ENCODE results near the gene WDR86. TPM values are rescaled to one million over a fixed set of nuclear protein-coding genes. Genes with fewer than 3 reads are reported as not detected.
A peak's percentile ranks its signal among the peaks of the same experiment; 100 is the strongest.

The WDR86 gene
- polyA plus RNA-seq, 10 donors = 1.7 to 7.5 (median 4.6) TPM

- no peak for DNase-seq
Measured at GRCh38 chr7:151440799-151441445, 31.1 kb upstream of the WDR86 start.

- peak in 1 of 3 donors; percentile 32 for DNase-seq
Measured at GRCh38 chr7:151439855-151440798, 30.3 kb upstream of the WDR86 start, which contains the start of gene CRYGN. CRYGN (minus strand) TSS chr7:151440141; CDS start chr7:151439917, 224 bp downstream.

DNA sequence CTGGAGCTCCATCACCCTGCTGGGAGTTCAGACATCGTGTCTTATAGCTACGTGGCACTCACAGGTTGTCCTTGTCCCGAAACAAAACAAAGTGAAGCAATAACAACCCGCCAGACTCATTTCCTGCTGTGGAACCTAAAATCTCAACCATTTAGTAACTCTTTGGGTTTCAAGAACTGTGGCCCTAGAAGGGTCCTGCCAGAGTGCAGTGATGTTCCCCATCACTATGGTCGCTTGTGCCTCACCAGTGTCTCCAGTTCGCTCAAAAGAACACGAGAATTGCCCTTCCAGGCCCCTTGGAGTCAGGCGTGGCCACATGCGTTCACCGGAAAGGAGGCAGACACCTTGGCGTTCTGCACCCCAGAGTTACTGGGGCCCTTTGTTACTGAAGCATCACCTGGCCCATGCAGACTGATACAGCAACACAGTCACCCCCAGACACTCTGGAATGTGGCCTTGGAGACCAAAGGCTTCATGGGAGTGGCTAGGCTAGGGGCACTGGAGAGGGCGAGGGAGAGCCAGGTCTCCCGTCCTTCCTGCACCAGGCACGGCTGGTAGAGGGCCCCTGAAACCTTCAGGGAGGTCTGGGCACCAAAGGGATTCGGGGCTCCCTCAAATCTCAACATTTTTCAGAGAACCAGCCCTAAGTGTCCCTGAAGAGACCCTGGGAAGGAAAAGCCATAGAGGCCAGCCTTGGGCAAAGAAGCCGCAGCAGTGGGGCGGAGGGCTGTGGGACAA is 29.2 kb upstream of the WDR86 start:
- no peak for DNase-seq

DNA sequence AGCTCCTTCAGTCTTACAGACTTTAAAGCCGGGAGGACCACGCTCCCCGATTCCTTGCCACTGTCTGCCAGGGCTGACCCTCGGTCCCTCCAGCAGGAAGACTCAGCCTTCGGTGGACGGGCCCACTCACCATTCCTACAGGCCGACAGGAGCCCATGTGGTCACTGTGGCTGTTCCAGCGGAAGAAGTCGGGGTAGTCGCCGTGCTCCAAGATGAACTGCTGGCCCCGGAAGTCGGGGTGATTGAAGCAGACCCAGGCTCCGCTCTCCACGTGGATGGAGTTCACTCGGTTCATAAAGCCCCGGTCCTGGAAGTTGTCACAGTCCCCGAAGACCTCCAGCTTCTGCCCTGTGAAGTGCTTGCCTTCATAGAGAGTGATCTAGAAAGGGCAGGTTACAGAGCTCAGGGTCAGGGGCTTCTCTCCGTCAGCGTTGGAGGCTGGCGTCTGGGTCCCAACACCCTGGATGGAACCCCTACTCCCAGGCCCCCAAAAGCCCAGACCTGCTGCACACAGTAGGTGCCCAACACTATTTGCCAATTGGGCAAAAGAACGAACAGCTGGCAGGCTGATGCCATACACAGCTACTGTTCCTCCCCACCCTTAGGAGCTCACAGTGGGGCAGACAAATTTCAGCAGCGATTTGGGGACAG is 28.2 kb upstream of the WDR86 start:
- no peak for DNase-seq

DNA sequence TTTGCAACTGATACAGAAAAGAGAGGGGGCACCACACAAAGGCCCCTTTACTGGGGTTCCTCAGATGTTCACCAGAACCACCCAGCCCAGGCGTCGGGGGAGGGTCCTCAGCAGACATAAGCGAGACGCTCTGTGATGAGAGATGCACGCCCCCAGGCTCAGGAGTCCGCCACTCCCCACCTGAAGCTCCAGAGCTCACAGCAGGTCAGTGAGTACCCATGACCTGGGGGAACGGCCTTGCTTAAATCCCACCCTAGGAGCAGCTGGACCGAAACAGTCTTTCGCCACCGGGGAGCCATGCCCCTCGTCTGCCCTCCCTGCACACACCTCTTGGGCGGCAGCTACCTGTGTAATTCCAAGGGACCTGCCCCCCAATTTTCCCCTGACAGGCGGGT is 27.3 kb upstream of the WDR86 start:
- no peak for DNase-seq

- peak; percentile 15 to 75 (median 62) for DNase-seq
Measured at GRCh38 chr7:151436446-151437158, 26.8 kb upstream of the WDR86 start.

DNA sequence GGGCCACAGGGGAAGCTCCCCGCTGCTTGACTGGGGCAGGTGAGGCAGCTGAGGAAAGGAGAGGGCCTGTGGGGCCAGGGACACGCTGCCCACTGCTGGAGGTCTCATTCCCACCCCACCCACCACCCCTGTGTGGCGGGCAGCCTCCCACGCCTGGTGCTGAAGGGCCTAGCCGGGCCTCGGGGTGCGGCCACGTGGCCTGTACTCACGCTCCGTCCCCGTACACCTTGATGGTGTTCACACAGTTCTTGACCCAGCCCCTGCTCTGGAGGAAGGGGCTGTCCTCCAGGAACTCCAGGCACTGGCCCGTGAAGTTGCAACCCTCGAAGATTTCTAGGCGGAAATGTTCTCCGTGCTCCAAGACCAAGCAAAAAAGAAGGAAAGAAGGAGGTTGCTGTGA is 26.1 kb upstream of the WDR86 start:
- DNase-seq = no peak

DNA sequence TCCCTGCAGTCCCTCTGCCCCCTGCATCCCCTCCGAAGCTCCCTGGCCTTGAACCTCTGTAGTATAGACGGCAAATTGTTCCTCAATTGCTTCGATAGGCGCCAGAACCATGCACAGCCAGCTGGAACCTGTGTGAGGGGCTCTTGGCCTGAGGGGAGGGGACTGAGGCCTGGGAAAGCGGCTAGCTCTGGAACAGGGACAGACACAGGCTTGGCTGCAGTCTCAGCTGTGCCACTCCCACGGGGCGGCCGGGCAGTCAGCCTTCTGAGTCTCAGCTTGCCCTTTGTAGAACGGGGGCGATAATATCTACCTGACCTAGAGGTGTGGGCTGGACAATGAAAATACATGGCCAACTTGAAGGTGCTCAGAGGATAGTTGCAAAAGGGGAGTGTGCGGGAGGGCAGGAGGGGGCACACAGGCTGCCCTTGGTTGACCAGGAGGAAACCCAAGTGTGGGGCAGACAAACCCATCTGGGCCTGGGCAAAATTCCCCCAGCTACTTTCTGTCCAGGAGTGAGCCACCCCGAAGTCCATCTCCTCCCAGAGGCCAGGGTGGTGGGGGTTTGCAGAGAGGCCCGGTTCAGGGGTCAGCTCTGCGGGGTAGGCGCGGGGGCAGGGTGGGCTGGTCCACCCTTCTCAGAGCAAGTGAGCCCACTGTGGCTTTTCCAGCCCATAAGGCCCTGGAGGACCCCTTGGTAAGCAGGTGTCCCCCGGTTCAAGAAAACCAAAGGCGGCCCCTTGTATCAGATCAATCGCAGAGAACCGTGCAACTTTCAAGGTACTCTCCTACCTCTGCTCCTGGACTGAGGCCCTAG is 25.5 kb upstream of the WDR86 start:
- DNase-seq = no peak

- no peak for DNase-seq
Measured at GRCh38 chr7:151434549-151434948, 24.7 kb upstream of the WDR86 start.

- no peak for DNase-seq
Measured at GRCh38 chr7:151433721-151434400, 24.0 kb upstream of the WDR86 start.

DNA sequence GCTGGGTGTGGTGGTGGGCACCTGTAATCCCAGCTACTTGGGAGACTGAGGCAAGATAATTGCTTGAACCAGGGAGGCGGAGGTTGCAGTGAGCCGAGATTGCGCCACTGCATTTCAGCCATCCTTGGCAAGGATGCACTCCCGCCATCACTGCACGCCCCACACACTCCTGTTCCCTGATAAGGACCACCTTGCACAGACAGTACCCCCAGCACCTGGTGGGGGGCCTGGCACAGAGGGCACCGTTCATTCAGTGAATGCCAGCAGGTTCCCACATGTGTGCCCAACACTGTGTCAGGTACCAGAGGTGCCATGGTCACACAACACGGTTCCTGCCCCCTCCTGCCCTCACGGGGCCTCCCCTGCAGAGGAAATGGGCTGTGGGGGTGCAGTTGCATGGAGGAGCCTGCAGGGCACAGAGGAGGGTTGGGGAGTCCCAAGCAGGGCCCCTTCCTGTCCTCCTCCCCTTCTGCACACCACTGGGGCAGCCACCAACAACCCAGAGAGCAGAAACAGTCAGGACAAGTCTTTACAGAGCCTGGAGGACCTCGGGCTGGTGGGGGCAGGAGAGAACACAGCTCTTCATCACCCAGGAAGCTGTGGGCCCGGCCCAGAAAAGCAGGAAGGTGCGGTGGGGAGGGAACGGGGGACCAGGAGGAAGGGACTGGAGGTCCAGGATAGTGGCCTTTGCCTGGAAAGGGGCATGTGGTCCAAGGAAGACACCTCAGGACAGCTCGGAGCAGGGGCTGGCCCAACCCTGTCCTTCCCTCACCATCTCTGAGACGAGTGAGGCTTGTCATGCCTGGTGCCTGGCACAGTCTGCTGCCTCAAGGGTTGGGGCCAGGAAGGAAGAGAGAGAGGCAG is 23.1 kb upstream of the WDR86 start:
- no peak for DNase-seq

GRCh38 chr7:151431768-151432311 is 22.0 kb upstream of the WDR86 start:
- DNase-seq = no peak

- DNase-seq = no peak
Measured at GRCh38 chr7:151431281-151431767, 21.5 kb upstream of the WDR86 start.

- no peak for DNase-seq
Measured at GRCh38 chr7:151430391-151431205, 20.8 kb upstream of the WDR86 start.

- no peak for DNase-seq
Measured at GRCh38 chr7:151429560-151430331, 19.9 kb upstream of the WDR86 start.

DNA sequence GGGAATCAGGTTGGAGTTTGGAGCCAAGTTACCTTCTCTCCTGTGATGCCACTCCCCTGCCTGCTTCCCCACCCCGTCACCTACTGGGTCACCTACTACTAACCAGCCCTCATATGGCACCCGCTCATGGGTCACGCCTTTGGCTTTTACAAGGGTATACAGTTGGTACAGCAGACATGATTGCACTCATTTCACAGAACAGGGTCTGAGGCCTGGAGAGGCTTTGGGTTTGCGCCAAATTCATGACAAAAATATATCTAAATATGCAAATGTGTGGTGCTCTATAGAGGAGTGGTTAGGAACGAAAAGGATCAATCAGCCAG is 19.4 kb upstream of the WDR86 start:
- no peak for DNase-seq

All from muscle of back (tissue), 11 donors.